IMR-90 (cell line): Measurements from ENCODE around the gene WDFY2. TPM values are rescaled to one million over a fixed set of nuclear protein-coding genes. Genes with fewer than 3 reads are reported as not detected.

Experiments
- ELK1 ChIP-seq: fragments of 150-350 bp; IDR thresholded peaks from 2 replicates; pipeline ENCODE4 v1.6.1; 2016; ENCODE audit warnings: low read depth, mild to moderate bottlenecking, low read length, moderate library complexity, borderline replicate concordance
- NFE2L2 ChIP-seq: fragments of 150-350 bp; IDR thresholded peaks from 2 replicates; pipeline ENCODE4 v1.6.1; 2016; ENCODE audit warnings: low read depth, mild to moderate bottlenecking, low read length
- polyA plus RNA-seq, 3 experiments: library from polyadenylated mRNA; depleted of rRNA; stranded (reverse); fragments of >200 nt; gene quantifications; 2 replicates each; pipeline ENCODE4 v1.2.3, GENCODE V29; 2012; ENCODE audit warnings: low replicate concordance in 1 of 3
- total RNA-seq: library from RNA; depleted of rRNA; stranded (reverse); fragments of >200 nt; gene quantifications from 2 replicates; pipeline ENCODE4 v1.2.3, GENCODE V29; 2012

Gene WDFY2
- total and polyA plus RNA-seq, 2 of the 4 experiments (the other 2 are of a cell fraction) = 4.3 to 5.4 TPM

- TF ChIP-seq NFE2L2 (no peak), ELK1 (no peak)
Measured at GRCh38 chr13:51764184-51765141, 180.2 kb downstream of the WDFY2 start (continued).
